Activated CD4-positive, alpha-beta T cell treated with anti-CD3 and anti-CD28 coated beads, Interleukin-2, amount 50 U/mL, for 24 hours (primary cell): ENCODE measurements around the gene CIBAR2.

Experiments
- DNase-seq, 2 donors: peaks; one replicate each; pipeline ENCODE4 v3.0.0-alpha.2; 2020; ENCODE audit warnings: low read depth in 1 of 2, low spot score in 1 of 2

The CIBAR2 gene

DNA sequence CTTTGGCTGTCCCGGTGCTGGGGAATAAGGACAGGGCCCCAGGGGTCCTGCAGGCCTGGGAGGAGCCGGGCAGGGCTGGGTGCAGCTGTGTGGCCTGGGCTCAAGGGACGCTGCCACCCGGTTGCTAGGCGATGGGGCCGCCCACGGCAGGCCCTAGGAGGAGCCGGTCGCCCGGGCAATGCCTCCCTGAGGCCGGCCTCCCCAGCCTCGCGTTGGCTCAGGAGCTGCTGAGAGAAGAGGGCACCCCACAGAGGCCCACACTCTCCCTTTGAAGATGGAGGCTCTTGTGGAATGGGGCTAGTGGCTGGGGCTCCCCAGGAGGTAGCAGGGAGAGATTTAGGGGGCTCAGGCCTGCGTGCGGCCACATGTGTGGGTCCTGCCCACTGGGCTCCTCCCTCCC lies at the start of gene CIBAR2:
TSS of gene CIBAR2 (minus strand) at position 109 of the 400 bp plus-strand sequence. CDS start 120 bp downstream, outside the sequence.
- no peak for DNase-seq

DNA sequence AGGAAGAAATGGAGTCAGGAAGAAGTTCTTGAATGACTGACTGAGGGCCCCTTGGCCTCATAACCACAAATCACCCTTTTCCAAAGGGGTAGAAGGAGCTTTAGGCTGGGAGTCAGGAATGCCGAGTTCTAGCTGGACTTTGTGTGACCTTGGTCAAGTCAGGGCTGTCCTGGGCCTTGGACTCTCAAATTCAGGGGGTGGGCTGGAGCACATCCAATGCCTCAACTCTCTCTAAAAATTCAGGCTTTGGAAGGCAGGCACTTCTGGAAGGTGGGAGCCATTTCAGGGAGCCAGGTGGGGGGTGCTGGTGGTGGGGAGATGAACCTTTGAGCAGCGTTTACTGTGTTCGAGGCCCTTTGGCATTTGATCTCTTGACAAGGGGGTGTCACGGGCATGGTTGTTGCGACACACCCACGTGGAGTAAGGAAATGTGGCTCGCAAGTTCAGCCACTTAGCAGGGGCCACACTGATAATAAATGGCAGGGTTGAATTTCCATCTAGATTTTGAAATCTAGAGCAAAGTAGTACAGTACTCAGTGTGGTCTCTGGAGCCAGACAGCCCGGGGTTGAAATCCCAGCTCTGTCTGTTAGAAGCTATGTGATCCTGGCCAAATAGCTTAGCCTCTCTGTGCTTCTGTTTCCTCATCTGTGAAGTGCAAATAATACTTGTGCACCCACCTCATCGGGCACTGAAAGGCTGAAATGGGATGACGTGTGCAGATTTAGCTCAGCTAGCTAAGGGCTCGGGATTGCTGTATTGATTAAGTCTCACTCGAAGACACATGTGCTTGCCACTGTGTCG lies 47.1 kb upstream of the CIBAR2 start:
- DNase-seq: no peak

DNA sequence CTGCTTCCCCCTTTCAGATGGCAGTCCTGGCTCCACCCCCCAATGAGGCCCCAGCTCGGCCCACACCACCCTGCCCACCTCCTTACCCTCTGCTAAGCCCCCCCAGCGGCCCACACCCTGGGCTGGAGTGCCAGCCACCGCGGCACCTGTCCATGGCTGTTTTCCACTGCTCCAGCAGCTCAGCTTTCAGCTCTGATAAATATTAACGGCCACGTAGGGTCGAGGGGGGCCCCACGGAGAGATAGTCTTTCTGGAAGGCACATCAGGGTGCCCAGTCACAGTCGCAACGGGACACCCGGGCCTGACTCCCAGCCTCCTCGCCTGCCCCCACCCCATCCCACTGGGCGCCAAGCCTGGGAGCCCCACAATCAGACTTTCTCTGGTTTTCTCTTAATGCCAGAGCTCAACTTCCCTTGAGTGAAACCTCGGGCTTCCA lies 46.5 kb upstream of the CIBAR2 start:
- DNase-seq: no peak

DNA sequence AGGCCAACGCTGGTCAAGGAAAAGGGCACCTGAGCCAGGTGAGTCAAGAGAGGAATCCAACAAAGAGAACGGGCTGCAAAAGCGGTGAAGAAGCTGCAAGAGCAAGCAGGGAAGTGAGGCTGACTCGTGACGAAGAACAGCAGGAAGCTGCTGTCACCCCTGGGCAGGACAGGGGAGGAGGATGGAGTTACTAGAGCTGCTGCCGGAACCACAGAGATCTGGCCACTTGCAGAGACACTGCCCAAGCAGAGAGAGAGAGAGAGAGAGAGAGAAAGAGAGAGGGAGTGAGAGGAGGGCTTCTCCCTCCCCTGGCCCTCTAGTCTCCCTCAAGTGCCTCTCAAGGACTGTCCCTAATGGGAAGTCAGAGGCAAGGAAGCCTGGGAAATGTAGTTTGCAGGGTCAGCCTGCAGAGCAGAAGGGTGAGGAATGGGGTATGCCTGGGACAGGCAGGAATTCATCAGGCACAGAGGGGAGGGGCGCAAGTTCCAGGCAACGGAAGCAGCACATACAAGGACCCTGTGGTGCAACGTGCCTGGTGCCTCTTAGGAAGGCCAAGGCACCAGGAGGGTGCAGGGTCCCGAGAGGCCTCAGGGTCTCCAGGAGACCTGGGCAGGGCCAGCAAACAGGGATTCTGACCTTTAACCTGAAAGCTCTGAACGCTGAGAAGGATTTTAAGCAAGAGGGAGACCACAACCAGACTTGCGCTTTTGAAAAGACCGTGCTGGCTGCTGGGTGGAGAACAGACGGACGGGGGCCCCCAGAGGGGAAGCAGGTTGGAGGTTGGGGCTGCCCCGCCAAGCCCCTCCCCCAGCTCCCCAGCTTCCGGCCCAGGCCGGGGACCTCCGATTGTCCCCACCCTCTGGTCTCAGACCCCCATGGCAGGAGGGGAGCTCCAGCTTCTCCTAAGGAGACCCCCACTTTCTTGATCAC lies 45.8 kb upstream of the CIBAR2 start:
- peak; percentile 2 to 6 for DNase-seq

DNA sequence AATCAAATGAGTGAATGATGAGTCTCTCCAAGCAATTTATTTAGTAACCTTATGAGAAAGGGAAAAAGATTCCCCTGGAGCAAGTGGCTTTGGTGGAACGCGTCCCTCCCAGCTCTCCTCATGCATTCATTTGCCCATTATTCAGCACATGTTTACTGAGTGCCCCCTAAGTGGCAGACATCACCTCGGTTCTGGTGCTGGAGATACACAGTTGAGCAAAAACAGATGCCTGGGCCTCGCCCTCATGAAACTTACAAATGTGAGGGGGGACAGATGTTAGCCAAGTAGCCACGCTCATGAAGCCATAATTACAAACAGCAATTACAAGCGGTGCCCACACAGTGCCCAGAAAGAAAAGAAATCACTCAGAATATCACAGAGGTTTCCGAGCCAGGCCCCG lies 45.1 kb upstream of the CIBAR2 start:
- DNase-seq: no peak

DNA sequence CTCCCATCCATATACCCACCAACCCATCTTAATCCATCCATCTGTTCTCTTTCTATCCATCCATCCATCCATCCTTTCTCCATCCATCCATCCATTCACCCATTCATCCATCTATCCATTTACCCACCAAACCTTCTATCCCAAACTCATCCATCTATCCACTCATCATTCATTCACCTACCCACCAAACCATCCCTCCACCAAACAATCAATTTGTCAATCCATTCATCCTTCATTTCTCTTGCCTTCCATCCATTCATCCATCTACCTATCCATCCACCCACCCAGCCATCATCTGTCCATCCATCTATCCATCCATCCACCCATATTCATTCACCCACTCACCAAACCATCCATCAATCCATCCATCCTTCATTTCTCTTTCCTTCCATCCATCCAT lies 44.6 kb upstream of the CIBAR2 start:
- no peak for DNase-seq

DNA sequence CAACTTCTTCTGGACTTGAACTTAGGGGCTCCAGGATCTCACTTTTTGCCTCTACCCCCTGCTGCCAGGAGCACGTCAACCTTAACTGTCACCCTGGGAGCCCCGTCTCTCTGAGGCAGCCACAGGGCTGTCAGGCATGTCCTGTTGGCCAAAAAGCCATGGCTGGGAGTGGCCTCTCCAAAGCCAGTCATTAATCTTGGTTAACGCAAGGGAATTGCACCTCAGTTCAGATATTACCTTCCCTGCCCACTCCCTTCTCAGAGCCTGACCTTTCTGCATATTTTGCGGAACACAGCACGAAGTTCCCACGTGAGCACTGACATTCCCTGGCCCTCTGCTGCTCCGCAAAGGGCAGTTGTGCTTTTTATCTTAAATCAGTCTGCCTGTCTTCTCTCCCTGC lies 44.2 kb upstream of the CIBAR2 start:
- no peak for DNase-seq

DNA sequence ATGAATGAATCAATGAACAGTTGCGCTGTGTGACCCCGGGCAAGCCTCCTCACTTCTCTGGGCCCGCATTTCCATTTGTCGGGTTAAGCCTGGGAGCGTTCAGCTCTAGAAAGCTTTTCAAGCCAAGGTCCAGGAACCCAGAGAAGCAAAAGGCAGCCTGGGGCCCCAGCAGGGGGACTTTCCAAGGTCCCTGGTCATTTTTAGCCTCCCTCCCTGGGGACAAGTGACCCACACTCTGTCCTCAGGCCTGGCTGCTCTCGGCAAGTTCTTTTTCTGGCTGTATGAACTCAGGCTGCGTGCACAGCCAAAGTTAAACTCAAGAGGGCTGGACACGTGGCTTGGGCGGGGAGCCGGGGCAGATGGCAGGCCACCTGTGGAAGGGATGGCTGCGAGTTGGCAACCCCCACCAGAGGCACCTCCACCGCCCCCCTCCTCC lies 41.4 kb upstream of the CIBAR2 start:
- no peak for DNase-seq

DNA sequence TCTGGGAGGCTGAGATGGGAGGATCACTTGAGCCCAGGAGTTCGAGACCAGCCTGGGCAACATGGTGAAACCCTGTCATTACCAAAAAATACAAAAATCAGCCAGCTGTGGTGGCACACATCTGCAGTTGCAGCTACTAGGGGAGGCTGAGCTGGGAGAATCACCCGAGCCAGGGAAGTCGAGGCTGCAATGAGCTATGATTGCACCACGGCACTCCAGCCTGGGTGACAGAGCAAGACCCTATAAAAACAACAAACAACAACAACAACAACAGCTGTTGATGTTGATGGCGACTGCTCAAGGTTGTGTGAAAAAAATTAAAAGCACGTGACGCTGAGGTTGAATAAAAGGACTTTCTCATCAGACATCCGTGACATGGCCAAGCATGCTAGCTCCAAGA lies 40.8 kb upstream of the CIBAR2 start:
- DNase-seq: no peak

DNA sequence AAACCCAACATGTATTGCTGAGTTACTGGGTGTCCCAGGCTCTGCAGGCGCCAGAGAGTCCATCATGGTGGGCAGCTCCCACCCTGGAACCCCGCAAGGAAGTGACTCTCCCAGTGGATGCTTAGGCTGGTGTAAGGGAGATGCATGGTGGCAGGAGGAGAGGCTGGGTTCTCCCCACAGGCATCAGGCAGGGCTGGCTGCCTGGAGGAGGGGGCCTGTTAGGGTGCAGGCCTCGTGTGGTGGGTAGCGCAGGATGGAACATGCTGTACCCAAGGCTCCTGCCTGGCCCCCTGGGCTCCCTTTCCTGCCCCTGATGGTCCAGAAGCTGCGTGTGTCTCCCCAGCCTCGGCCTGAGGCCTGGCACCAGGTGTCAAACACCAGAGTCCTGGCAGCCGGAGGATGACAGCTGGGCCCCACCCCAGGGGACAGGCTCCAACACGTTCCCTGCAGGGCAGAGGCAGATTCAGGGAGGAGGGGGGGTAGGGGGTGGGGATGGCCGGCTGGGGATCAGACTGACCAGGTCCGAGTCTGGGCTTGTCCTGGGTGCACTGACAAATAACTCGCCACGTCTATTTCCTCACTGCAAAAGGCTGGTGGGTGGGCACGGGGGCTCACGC lies 40.2 kb upstream of the CIBAR2 start:
- DNase-seq: no peak

DNA sequence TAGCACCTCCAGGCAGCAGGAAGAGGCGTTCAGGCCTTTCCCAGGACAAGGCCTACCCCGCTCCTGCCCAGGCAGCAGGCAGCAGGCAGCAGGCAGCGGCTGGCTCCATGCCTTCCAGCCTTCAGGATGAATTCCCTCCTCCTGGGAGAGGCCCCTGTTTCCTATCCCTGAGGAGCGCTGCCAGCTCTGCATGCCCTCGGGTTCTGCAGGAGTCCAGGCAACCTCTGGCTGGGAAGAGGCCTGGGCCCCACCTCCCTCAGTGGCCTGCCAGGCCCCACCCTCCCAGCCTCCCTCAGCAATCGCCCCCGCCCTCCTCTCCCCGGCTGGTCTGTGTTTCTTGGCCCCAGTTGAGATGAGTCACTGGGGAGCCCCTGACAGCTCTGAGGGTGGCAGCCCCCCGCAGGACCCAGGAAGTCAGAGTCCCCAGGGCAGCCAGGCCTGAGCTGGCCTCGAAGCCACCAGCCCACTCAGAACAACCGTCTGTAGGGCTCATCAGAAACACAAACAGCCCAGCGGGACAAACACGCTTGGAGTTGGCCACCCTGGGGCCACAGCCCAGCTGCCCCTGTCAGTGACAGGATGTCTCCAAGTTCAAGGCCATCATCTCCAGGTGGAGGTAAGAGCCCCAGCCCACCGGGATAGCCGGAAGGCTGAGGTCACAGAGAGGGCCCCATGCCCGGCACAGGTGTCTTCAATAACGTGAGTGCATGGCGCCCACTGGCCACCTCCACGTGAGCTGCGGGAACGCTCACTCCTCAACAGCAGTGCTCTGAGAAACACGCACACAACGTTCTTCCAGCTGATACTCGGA lies 39.5 kb upstream of the CIBAR2 start:
- no peak for DNase-seq

DNA sequence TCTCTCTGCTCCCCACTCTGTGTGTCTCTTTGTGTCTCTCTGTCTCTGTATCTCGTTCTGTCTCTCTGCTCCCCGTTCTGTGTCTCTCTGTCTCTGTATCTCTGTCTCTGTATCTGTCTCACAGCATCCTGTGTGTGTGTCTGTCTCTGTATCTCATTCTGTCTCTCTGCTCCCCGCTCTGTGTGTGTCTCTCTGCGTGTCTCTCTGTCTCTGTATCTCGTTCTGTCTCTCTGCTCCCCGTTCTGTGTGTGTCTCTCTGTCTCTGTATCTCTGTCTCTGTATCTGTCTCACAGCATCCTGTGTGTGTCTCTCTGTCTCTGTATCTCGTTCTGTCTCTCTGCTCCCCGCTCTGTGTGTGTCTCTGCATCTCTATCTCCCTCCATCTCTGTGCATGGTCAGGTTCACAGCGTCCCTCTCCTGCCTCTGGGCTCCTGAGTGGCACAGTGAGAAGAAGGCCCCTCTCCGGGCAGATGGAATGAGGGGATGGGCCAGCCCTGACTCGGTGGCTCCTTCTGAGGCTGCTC lies 38.9 kb upstream of the CIBAR2 start:
- DNase-seq: no peak

DNA sequence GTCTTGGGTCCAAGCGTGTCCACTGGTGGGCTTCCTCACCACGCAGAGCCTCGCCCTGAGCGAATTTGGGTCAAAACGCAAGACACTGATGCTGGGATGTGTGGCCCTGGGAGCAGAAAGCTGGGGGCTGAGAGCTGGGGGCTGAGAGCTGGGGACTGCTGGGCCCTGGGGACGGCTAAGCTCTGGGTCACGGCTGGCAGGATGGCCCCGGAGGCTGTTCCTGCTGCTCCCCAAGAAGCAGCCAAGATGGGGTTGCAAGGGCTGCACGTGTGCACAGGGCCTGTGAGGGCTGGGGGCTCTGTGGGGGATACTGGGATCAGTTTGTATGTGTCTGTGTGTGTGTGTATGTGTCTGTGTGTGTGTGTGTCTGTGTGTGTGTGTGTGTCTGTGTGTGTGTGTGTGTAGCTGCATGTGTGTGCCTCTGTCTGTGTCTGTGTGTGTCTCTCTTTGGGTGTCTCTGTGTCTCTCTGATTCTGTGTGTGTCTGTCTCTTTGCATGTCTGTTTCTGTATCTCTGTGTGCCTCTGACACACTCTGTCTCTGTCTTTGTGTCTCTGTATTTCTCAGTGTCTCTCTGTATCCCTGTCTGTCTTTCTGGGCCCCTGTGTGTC lies 38.2 kb upstream of the CIBAR2 start:
- DNase-seq: no peak

DNA sequence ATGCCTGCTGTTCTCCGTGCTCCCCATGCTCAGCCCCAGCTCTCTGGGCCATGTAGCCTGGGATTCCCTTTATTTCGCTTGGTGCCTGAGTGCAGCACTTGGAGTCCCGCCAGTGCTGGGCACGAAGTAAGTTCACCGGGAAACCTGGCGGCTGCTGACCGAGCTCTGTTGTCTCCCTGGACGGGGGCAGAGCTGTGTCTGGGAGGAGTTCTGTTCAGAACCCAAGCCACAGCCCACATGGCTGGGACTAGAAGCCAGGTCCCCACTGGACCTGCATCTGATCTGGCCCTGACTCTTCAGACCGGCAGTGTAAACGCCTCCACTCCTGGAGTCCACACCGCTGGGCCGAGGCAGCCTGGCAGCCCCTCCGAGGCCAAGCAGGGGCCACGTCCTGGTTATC lies 37.5 kb upstream of the CIBAR2 start:
- no peak for DNase-seq

DNA sequence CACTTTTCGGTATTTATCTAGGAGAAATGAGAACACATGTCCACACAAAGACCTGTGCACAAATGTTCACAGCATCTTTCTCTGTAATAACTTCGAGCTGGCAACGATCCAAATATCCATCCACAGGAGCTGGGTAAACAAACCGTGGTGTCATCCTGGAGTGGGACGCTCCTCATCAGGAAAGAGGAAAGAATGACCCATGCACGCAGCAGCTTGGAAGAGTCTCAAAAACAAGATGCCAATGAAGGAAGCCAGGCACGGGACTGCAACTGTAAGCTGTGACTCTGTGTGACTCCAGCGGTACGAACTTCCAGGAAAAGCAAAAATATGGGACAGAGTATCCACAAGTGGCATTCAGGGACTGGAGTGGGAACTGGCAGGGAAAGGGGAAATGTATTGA lies 36.7 kb upstream of the CIBAR2 start:
- no peak for DNase-seq

DNA sequence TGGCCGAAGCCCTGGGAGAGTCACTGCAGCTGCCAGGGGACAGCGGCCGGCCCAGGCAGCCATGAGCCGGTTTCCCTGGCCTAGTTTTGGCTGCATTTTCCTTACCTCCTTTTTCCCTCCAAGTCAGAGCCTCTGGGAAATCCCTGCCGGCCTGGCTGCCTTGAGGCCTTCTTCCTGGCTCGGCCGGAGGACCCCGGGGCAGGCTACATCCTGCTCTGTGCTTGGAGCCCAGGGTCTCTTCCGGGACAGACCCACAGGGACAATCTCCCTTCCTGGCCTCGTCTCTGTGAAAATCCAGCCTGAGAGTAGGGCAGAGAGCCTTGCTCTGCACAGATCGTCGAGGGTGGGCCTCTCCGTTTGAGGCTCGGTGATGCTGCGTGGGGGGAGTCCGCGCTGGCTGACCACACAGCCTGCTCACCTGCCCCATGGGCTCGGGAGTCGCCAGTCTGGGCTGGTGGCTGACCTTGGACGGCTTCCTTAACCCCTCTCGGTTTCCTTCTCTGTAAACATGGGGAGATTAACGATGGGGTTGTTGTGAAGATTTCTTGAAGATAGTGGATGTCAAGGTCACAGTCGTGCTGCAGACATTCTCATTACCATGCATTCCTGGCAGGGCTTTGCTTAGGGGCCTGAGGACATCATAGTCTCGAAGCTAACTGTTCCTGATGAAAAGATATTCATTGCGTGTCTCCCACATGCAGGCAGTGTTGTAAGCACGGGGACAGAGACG lies 34.8 kb upstream of the CIBAR2 start:
- DNase-seq: no peak

DNA sequence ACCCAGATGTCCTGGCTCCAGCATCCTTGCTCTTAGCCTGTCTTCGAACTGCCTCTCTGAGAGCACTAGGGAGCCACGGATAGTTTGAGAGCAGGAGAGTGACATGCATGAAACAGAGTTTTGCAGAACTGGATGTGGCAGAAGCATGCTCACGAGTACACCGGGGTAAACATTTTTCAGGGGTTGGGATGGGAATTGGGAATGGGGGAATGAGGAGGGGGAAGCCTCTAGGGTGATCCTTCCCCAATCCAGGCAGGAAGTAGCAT lies 34.2 kb upstream of the CIBAR2 start:
- no peak for DNase-seq

DNA sequence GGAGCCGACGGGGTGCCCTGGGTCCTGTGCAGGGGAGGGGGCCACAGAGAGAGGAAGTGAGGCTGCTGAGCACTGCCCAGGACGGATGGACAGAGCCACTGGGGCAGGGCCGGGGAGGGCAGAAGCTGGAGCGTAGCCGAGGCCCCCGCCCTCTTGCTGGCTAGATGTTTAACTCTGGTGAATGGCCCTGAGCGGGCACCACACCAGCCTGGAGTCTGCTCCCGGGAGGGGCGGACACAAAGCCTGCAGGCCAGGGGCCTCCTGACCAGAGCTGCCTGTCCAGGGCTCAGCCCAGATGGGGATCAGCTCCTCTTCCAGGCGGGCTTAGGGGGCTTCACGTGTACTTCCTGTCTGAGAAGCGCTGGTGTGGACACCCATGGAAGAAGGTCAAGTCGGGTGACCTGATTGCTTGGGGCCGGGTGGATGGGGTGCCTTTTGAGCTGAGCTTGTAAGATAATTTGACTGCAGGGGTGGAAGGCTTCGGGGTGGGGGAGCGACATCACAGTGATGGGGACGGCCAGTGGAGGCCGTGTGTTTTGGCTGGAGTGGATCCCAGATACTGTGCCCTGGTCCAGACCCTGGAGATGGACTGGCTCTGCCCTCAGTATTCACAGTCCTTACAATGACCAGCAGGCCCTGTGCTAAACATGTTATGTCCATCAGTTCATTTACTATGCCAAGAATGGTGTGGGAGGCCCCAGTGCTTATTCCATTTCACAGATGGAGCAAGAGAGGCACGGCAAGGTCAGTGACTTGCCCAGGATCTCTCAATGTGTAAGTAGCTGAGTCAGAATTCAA lies 33.7 kb upstream of the CIBAR2 start:
- no peak for DNase-seq

DNA sequence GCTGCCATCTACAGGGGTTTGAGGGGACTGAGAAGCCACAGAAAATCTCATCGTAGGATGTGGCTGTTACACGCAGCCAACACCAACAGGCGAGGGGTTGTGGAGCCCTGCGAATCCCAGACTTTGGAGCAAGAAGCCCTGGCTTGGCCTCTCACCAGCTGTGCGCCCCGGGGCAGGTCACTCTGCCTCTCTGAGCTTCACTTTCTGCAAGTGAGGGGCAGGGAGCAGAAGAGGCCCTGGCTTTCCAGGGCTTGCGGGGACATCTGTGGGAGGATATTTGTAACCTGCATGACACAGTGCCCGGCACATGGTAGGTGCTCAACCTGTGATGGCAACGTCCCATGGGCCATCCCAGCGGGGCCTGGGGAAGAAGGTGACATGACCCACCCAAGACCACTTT lies 32.9 kb upstream of the CIBAR2 start:
- DNase-seq: no peak
